HepG2 (cell line): Measurements from ENCODE around the gene CIB2. TPM values are rescaled to one million over a fixed set of nuclear protein-coding genes. Genes with fewer than 3 reads are reported as not detected.

Experiments
- ARNT ChIP-seq: fragments of 450-650 bp; IDR thresholded peaks from 2 replicates; pipeline ENCODE4 v1.6.1; 2017
- BORCS8-MEF2B ChIP-seq: sonication (generic); formaldehyde crosslinking; IDR thresholded peaks from 2 replicates; pipeline ENCODE4 v1.8.0; 2022; ENCODE audit warnings: mild to moderate bottlenecking, missing genetic modification reagents
- GABPA ChIP-seq, 2 experiments: IDR thresholded peaks; 2 replicates each; pipeline ENCODE4 v1.6.1; 2011 to 2016; ENCODE audit warnings: low read depth in 2 of 2, low read length in 1 of 2, missing biosample characterization in 1 of 2, missing genetic modification characterization in 1 of 2
- GZF1 ChIP-seq: sonication (generic); formaldehyde crosslinking; IDR thresholded peaks from 2 replicates; pipeline ENCODE4 v1.5.1; 2020; ENCODE audit warnings: mild to moderate bottlenecking, missing genetic modification reagents
- HCFC1 ChIP-seq: fragments of 150-350 bp; IDR thresholded peaks from 2 replicates; pipeline ENCODE4 v1.6.1; 2014; ENCODE audit warnings: low read depth, low read length
- HNF1B ChIP-seq: sonication (generic); formaldehyde crosslinking; IDR thresholded peaks from 2 replicates; pipeline ENCODE4 v1.5.1; 2020; ENCODE audit warnings: mild to moderate bottlenecking, moderate library complexity, missing genetic modification reagents
- JDP2 ChIP-seq: sonication (generic); formaldehyde crosslinking; IDR thresholded peaks from 2 replicates; pipeline ENCODE4 v1.8.1; 2022; ENCODE audit warnings: missing genetic modification reagents, borderline replicate concordance
- KLF15 ChIP-seq: sonication (generic); formaldehyde crosslinking; IDR thresholded peaks from 2 replicates; pipeline ENCODE4 v1.8.1; 2023; ENCODE audit warnings: borderline replicate concordance, mild to moderate bottlenecking, inconsistent platforms, missing genetic modification reagents, mixed read lengths
- LRRFIP1 ChIP-seq: sonication (generic); formaldehyde crosslinking; conservative IDR thresholded peaks from 2 replicates; pipeline ENCODE4 v1.4.0; 2020; ENCODE audit warnings: missing genetic modification reagents
- NFIB ChIP-seq: sonication (generic); formaldehyde crosslinking; IDR thresholded peaks from 2 replicates; pipeline ENCODE4 v1.9.0; 2021; ENCODE audit warnings: missing genetic modification reagents, mild to moderate bottlenecking, borderline replicate concordance
- POLR2AphosphoS2 ChIP-seq: IDR thresholded peaks from 2 replicates; pipeline ENCODE4 v1.6.1; 2011; ENCODE audit warnings: low read depth, low read length, improper control_type of control experiment
- POLR2AphosphoS5 ChIP-seq: IDR thresholded peaks from 2 replicates; pipeline ENCODE4 v1.6.1; 2012; ENCODE audit warnings: low read depth, low read length
- RCOR2 ChIP-seq: IDR thresholded peaks from 2 replicates; pipeline ENCODE4 v1.6.1; 2016; ENCODE audit warnings: missing biosample characterization, missing genetic modification reagents
- RNF219 ChIP-seq: sonication (generic); formaldehyde crosslinking; IDR thresholded peaks from 2 replicates; pipeline ENCODE4 v1.5.0; 2020; ENCODE audit warnings: mild to moderate bottlenecking, missing genetic modification reagents
- SMARCC2 ChIP-seq: fragments of 450-650 bp; IDR thresholded peaks from 2 replicates; pipeline ENCODE4 v1.6.1; 2017; ENCODE audit warnings: antibody characterized with exemption, mild to moderate bottlenecking
- SSRP1 ChIP-seq: IDR thresholded peaks from 2 replicates; pipeline ENCODE4 v1.6.1; 2016; ENCODE audit warnings: control low read depth
- YY1 ChIP-seq: IDR thresholded peaks from 2 replicates; pipeline ENCODE4 v1.6.1; 2011; ENCODE audit warnings: low read length, low read depth, moderate library complexity, mild to moderate bottlenecking; ENCODE audit not compliant: insufficient read depth, insufficient replicate concordance
- ZBTB34 ChIP-seq: sonication (generic); formaldehyde crosslinking; IDR thresholded peaks from 2 replicates; pipeline ENCODE4 v1.8.0; 2022; ENCODE audit warnings: mild to moderate bottlenecking, missing genetic modification reagents
- ZFY ChIP-seq: sonication (generic); formaldehyde crosslinking; IDR thresholded peaks from 2 replicates; pipeline ENCODE4 v1.4.0; 2020; ENCODE audit warnings: missing genetic modification reagents
- ZMAT5 ChIP-seq: sonication (generic); formaldehyde crosslinking; IDR thresholded peaks from 2 replicates; pipeline ENCODE4 v1.5.0; 2020; ENCODE audit warnings: mild to moderate bottlenecking, low read depth, missing genetic modification reagents, borderline replicate concordance
- polyA plus RNA-seq, 8 experiments: library from polyadenylated mRNA; depleted of rRNA in 3 of 8; stranded (reverse) in 7 of 8; unstranded in 1 of 8; fragments of >200 nt; fragmentation: Illumina TruSeq in 4 of 8; extraction: Trizol in 4 of 8; gene quantifications; 2 replicates each; pipeline versions ENCODE4 v1.2.1 to v1.2.3, GENCODE V29; 2011 to 2016; ENCODE audit warnings: low read depth in 4 of 8, missing spikeins in 1 of 8, mixed read lengths in 1 of 8; ENCODE audit not compliant: insufficient read depth in 1 of 8
- total RNA-seq, 5 experiments: library from RNA; depleted of rRNA; stranded (reverse); fragments of >200 nt; fragmentation: Illumina TruSeq; extraction: Trizol; gene quantifications; 2 replicates each; pipeline ENCODE4 v1.2.3, GENCODE V29; 2016; ENCODE audit warnings: low read depth in 1 of 5

CIB2 gene
- total and polyA plus RNA-seq, 2 of the 13 experiments (the other 11 are each of a cell fraction or from before 2014, with no cell fraction given), result 1.4 to 1.5 TPM

- TF ChIP-seq HCFC1 (no peak), YY1 (no peak), NFIB (CRISPR knock-in tag) (no peak), RCOR2 (CRISPR knock-in tag) (peak; percentile 95), POLR2AphosphoS5 (no peak), JDP2 (no peak), SSRP1 (peak; percentile 84), KLF15 (no peak), ZBTB34 (CRISPR knock-in tag) (no peak; the same call in 1 of the 2 replicates), GABPA (IDR thresholded peaks at IDR 0.05; ENCODE audit: low read depth, low read length) (no peak), GABPA (CRISPR knock-in tag; IDR thresholded peaks at IDR 0.05; ENCODE audit: low read depth) (peak; percentile 72), HNF1B (CRISPR knock-in tag) (peak; percentile 87; the same call in 1 of the 2 replicates), SMARCC2 (no peak), BORCS8-MEF2B (CRISPR knock-in tag) (peak; percentile 60), ARNT (no peak), RNF219 (CRISPR knock-in tag) (no peak), POLR2AphosphoS2 (no peak), LRRFIP1 (CRISPR knock-in tag) (0 out of 2 replicates have a peak, but pooled peaks have one; percentile 65), ZMAT5 (CRISPR knock-in tag) (no peak), GZF1 (0 out of 2 replicates have a peak, but pooled peaks have one; percentile 44), ZFY (CRISPR knock-in tag) (peak; percentile 70)
Observed at GRCh38 chr15:78065284-78065872, 65.9 kb downstream of the CIB2 start (continued).
